Left hindlimb (tissue), 1 donor: ENCODE data around the gene ZNF106.

Source experiments
- DNase-seq: peaks from one replicate; pipeline ENCODE4 v3.0.0-alpha.2; 2018

ZNF106 gene

DNA sequence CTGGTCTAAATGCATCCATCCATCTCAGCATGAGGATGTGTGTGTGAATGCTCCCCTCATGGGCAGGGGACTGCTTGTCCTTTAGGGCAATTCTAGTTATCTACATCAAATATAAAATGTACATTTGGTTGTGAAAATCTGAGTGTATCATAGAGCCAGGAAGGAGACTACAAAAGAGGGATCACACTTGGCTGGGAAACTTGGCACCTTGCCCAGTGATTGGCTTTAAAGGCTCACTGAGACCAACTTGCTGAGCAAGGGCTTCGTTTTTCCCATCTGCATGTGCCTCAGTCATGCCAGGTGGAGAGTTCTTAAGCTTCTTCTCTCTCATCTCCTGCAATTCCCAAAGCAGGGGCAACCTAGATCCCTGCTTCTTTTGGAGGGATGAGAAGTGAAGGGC is 126.4 kb downstream of the ZNF106 start:
- no peak for DNase-seq

GRCh38 chr15:42363942-42364341 is 127.0 kb downstream of the ZNF106 start:
- DNase-seq, result no peak

- no peak for DNase-seq
Observed at GRCh38 chr15:42363487-42363886, 127.5 kb downstream of the ZNF106 start.
